WTC11 (cell line): Measurements from ENCODE around the gene PPP1CA. TPM values are rescaled to one million over a fixed set of nuclear protein-coding genes. Genes with fewer than 3 reads are reported as not detected.

Source experiments
- CREM ChIP-seq: sonication (generic); formaldehyde crosslinking; IDR thresholded peaks from 2 replicates; pipeline ENCODE4 v1.8.1; 2022; ENCODE audit warnings: mild to moderate bottlenecking, missing genetic modification reagents, moderate library complexity
- ELF4 ChIP-seq: sonication (generic); formaldehyde crosslinking; IDR thresholded peaks from 2 replicates; pipeline ENCODE4 v1.8.1; 2022; ENCODE audit warnings: low read depth, mild to moderate bottlenecking, moderate library complexity, missing genetic modification reagents
- ETV6 ChIP-seq: sonication (generic); formaldehyde crosslinking; IDR thresholded peaks from 2 replicates; pipeline ENCODE4 v1.8.1; 2022; ENCODE audit warnings: mild to moderate bottlenecking, missing genetic modification reagents
- FOXK1 ChIP-seq: sonication (generic); formaldehyde crosslinking; IDR thresholded peaks from 2 replicates; pipeline ENCODE4 v1.8.0; 2022; ENCODE audit warnings: mild to moderate bottlenecking, moderate library complexity, missing genetic modification reagents
- FOXP1 ChIP-seq: sonication (generic); formaldehyde crosslinking; IDR thresholded peaks from 2 replicates; pipeline ENCODE4 v1.8.0; 2022; ENCODE audit warnings: missing genetic modification reagents, mild to moderate bottlenecking, moderate library complexity, borderline replicate concordance
- HMGA2 ChIP-seq: fragments of 250-450 bp; sonication (Bioruptor Pico); IDR thresholded peaks from 2 replicates; pipeline ENCODE4 v1.4.0; 2021; ENCODE audit warnings: mild to moderate bottlenecking, moderate library complexity
- KAT7 ChIP-seq: sonication (generic); formaldehyde crosslinking; IDR thresholded peaks from 2 replicates; pipeline ENCODE4 v1.8.1; 2023; ENCODE audit warnings: missing genetic modification reagents, mild to moderate bottlenecking, borderline replicate concordance
- NFYB ChIP-seq: sonication (generic); formaldehyde crosslinking; conservative IDR thresholded peaks from 2 replicates; pipeline ENCODE4 v1.8.0; 2022; ENCODE audit warnings: low read depth, missing genetic modification reagents
- NR3C1 ChIP-seq: sonication (generic); formaldehyde crosslinking; conservative IDR thresholded peaks from 2 replicates; pipeline ENCODE4 v1.8.1; 2023; ENCODE audit warnings: low read depth, mild to moderate bottlenecking, missing genetic modification reagents
- RELA ChIP-seq: sonication (generic); formaldehyde crosslinking; IDR thresholded peaks from 2 replicates; pipeline ENCODE4 v1.8.1; 2022; ENCODE audit warnings: missing genetic modification reagents, mild to moderate bottlenecking, borderline replicate concordance
- RORB ChIP-seq: fragments of 250-450 bp; sonication (Bioruptor Pico); IDR thresholded peaks from 2 replicates; pipeline ENCODE4 v1.9.0; 2021; ENCODE audit warnings: mild to moderate bottlenecking
- TCF7 ChIP-seq: sonication (generic); formaldehyde crosslinking; IDR thresholded peaks from 2 replicates; pipeline ENCODE4 v1.8.0; 2022; ENCODE audit warnings: mild to moderate bottlenecking, low read depth, missing genetic modification reagents, moderate library complexity
- ZNF396 ChIP-seq: fragments of 250-450 bp; sonication (Bioruptor Pico); IDR thresholded peaks from 2 replicates; pipeline ENCODE4 v1.8.0; 2021; ENCODE audit warnings: mild to moderate bottlenecking, moderate library complexity, borderline replicate concordance
- ZNF416 ChIP-seq: fragments of 250-450 bp; sonication (Bioruptor Pico); IDR thresholded peaks from 2 replicates; pipeline ENCODE4 v1.9.0; 2021; ENCODE audit warnings: mild to moderate bottlenecking, inconsistent platforms
- total RNA-seq: library from RNA; stranded (reverse); gene quantifications from 3 replicates; pipeline ENCODE4 v1.2.3, GENCODE V29; 2021
- TF ChIP-seq, protein P1 (sequence below): sonication (generic); formaldehyde crosslinking; IDR thresholded peaks from 2 replicates; pipeline ENCODE4 v1.8.1; 2022; ENCODE audit warnings: low read depth, mild to moderate bottlenecking, moderate library complexity, missing genetic modification reagents, borderline replicate concordance
- TF ChIP-seq, protein P2 (sequence below): fragments of 250-450 bp; sonication (Bioruptor Pico); IDR thresholded peaks from 2 replicates; pipeline ENCODE4 v2.1.2; 2022; ENCODE audit warnings: mild to moderate bottlenecking, moderate library complexity
- TF ChIP-seq, protein P3 (sequence below): sonication (generic); formaldehyde crosslinking; IDR thresholded peaks from 2 replicates; pipeline ENCODE4 v1.8.1; 2022; ENCODE audit warnings: mild to moderate bottlenecking, moderate library complexity, missing genetic modification reagents
- TF ChIP-seq, protein P4 (sequence below): fragments of 250-450 bp; sonication (Bioruptor Pico); IDR thresholded peaks from 2 replicates; pipeline ENCODE4 v1.9.0; 2021; ENCODE audit warnings: mild to moderate bottlenecking, borderline replicate concordance
- TF ChIP-seq, protein P5 (sequence below): sonication (generic); formaldehyde crosslinking; conservative IDR thresholded peaks from 2 replicates; pipeline ENCODE4 v1.8.1; 2022; ENCODE audit warnings: mild to moderate bottlenecking, missing genetic modification reagents
- TF ChIP-seq, protein P6 (sequence below): sonication (generic); formaldehyde crosslinking; IDR thresholded peaks from 2 replicates; pipeline ENCODE4 v1.8.1; 2023; ENCODE audit warnings: mild to moderate bottlenecking, missing genetic modification reagents, moderate library complexity
- TF ChIP-seq, protein P7 (sequence below): sonication (generic); formaldehyde crosslinking; IDR thresholded peaks from 2 replicates; pipeline ENCODE4 v1.8.1; 2022; ENCODE audit warnings: low read depth, missing genetic modification reagents, borderline replicate concordance
- TF ChIP-seq, protein P8 (sequence below): sonication (generic); formaldehyde crosslinking; IDR thresholded peaks from 2 replicates; pipeline ENCODE4 v1.8.0; 2023; ENCODE audit warnings: missing genetic modification reagents, mild to moderate bottlenecking, borderline replicate concordance

The PPP1CA gene
- total RNA-seq, 1 experiment from 2014 or later = 220 TPM

DNA sequence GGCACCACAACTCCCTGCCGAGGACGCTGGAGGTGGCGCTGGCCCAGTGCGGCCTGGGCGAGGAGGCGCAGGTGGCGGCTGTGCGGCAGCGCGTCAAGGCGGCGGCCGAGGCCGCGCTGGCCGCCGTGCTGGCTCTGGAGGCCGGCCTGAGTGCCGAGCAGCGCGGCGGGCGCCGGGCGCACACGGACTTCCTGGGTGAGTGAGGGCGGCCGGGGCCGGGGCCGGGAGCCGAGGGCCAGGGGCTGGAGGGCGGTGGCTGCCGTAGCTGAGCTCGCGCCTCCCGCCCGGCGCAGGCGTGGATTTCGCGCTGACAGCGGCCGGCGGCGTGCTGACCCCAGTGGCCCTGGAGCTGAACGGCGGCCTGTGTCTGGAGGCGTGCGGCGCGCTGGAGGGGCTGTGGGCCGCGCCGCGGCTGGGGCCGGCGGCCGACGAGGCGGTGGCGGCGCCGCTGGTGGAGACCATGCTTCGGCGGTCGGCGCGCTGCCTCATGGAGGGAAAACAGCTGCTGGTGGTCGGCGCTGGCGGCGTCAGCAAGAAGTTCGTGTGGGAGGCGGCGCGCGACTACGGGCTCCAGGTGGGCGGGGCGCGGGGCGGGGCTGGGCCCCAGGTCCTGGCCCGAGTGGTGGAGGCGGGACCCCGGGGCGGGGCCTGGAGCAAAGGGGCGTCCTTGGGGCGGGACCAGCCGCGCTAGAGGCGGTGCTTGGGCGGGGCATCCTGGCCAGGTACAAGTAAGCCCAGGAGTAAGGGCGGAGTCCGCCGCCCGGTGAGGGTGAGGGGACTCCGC is 19.2 kb upstream of the PPP1CA start (continued):
- TF ChIP-seq, protein P1, sequence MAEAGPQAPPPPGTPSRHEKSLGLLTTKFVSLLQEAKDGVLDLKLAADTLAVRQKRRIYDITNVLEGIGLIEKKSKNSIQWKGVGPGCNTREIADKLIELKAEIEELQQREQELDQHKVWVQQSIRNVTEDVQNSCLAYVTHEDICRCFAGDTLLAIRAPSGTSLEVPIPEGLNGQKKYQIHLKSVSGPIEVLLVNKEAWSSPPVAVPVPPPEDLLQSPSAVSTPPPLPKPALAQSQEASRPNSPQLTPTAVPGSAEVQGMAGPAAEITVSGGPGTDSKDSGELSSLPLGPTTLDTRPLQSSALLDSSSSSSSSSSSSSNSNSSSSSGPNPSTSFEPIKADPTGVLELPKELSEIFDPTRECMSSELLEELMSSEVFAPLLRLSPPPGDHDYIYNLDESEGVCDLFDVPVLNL (CRISPR knock-in tag) = no peak
- TF ChIP-seq ELF4 (no peak), ZNF416 (CRISPR knock-in tag) (no peak), CREM (CRISPR knock-in tag) (peak; percentile 74; the same call in 1 of the 2 replicates), FOXK1 (CRISPR knock-in tag) (peak; percentile 51; the same call in 1 of the 2 replicates), HMGA2 (CRISPR knock-in tag) (no peak), RORB (CRISPR knock-in tag) (no peak), NR3C1 (peak; percentile 85; the same call in 1 of the 2 replicates), KAT7 (CRISPR knock-in tag) (no peak), ZNF396 (CRISPR knock-in tag) (no peak), NFYB (CRISPR knock-in tag) (no peak), TCF7 (CRISPR knock-in tag) (no peak; the same call in 1 of the 2 replicates), FOXP1 (CRISPR knock-in tag) (no peak), RELA (peak; percentile 30; the same call in 1 of the 2 replicates), ETV6 (CRISPR knock-in tag) (peak; percentile 89; the same call in 1 of the 2 replicates)
- TF ChIP-seq, protein P2, sequence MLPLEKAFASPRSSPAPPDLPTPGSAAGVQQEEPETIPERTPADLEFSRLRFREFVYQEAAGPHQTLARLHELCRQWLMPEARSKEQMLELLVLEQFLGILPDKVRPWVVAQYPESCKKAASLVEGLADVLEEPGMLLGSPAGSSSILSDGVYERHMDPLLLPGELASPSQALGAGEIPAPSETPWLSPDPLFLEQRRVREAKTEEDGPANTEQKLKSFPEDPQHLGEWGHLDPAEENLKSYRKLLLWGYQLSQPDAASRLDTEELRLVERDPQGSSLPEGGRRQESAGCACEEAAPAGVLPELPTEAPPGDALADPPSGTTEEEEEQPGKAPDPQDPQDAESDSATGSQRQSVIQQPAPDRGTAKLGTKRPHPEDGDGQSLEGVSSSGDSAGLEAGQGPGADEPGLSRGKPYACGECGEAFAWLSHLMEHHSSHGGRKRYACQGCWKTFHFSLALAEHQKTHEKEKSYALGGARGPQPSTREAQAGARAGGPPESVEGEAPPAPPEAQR (CRISPR knock-in tag) = no peak
- TF ChIP-seq, protein P3, sequence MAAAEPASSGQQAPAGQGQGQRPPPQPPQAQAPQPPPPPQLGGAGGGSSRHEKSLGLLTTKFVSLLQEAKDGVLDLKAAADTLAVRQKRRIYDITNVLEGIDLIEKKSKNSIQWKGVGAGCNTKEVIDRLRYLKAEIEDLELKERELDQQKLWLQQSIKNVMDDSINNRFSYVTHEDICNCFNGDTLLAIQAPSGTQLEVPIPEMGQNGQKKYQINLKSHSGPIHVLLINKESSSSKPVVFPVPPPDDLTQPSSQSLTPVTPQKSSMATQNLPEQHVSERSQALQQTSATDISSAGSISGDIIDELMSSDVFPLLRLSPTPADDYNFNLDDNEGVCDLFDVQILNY (CRISPR knock-in tag) = peak; percentile 92
- TF ChIP-seq, protein P4, sequence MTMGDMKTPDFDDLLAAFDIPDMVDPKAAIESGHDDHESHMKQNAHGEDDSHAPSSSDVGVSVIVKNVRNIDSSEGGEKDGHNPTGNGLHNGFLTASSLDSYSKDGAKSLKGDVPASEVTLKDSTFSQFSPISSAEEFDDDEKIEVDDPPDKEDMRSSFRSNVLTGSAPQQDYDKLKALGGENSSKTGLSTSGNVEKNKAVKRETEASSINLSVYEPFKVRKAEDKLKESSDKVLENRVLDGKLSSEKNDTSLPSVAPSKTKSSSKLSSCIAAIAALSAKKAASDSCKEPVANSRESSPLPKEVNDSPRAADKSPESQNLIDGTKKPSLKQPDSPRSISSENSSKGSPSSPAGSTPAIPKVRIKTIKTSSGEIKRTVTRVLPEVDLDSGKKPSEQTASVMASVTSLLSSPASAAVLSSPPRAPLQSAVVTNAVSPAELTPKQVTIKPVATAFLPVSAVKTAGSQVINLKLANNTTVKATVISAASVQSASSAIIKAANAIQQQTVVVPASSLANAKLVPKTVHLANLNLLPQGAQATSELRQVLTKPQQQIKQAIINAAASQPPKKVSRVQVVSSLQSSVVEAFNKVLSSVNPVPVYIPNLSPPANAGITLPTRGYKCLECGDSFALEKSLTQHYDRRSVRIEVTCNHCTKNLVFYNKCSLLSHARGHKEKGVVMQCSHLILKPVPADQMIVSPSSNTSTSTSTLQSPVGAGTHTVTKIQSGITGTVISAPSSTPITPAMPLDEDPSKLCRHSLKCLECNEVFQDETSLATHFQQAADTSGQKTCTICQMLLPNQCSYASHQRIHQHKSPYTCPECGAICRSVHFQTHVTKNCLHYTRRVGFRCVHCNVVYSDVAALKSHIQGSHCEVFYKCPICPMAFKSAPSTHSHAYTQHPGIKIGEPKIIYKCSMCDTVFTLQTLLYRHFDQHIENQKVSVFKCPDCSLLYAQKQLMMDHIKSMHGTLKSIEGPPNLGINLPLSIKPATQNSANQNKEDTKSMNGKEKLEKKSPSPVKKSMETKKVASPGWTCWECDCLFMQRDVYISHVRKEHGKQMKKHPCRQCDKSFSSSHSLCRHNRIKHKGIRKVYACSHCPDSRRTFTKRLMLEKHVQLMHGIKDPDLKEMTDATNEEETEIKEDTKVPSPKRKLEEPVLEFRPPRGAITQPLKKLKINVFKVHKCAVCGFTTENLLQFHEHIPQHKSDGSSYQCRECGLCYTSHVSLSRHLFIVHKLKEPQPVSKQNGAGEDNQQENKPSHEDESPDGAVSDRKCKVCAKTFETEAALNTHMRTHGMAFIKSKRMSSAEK (CRISPR knock-in tag) = no peak
- TF ChIP-seq, protein P5, sequence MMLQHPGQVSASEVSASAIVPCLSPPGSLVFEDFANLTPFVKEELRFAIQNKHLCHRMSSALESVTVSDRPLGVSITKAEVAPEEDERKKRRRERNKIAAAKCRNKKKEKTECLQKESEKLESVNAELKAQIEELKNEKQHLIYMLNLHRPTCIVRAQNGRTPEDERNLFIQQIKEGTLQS (CRISPR knock-in tag) = no peak
- TF ChIP-seq, protein P6, sequence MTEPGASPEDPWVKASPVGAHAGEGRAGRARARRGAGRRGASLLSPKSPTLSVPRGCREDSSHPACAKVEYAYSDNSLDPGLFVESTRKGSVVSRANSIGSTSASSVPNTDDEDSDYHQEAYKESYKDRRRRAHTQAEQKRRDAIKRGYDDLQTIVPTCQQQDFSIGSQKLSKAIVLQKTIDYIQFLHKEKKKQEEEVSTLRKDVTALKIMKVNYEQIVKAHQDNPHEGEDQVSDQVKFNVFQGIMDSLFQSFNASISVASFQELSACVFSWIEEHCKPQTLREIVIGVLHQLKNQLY (CRISPR knock-in tag) = no peak
- TF ChIP-seq, protein P7, sequence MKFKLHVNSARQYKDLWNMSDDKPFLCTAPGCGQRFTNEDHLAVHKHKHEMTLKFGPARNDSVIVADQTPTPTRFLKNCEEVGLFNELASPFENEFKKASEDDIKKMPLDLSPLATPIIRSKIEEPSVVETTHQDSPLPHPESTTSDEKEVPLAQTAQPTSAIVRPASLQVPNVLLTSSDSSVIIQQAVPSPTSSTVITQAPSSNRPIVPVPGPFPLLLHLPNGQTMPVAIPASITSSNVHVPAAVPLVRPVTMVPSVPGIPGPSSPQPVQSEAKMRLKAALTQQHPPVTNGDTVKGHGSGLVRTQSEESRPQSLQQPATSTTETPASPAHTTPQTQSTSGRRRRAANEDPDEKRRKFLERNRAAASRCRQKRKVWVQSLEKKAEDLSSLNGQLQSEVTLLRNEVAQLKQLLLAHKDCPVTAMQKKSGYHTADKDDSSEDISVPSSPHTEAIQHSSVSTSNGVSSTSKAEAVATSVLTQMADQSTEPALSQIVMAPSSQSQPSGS (CRISPR knock-in tag) = no peak
- TF ChIP-seq, protein P8, sequence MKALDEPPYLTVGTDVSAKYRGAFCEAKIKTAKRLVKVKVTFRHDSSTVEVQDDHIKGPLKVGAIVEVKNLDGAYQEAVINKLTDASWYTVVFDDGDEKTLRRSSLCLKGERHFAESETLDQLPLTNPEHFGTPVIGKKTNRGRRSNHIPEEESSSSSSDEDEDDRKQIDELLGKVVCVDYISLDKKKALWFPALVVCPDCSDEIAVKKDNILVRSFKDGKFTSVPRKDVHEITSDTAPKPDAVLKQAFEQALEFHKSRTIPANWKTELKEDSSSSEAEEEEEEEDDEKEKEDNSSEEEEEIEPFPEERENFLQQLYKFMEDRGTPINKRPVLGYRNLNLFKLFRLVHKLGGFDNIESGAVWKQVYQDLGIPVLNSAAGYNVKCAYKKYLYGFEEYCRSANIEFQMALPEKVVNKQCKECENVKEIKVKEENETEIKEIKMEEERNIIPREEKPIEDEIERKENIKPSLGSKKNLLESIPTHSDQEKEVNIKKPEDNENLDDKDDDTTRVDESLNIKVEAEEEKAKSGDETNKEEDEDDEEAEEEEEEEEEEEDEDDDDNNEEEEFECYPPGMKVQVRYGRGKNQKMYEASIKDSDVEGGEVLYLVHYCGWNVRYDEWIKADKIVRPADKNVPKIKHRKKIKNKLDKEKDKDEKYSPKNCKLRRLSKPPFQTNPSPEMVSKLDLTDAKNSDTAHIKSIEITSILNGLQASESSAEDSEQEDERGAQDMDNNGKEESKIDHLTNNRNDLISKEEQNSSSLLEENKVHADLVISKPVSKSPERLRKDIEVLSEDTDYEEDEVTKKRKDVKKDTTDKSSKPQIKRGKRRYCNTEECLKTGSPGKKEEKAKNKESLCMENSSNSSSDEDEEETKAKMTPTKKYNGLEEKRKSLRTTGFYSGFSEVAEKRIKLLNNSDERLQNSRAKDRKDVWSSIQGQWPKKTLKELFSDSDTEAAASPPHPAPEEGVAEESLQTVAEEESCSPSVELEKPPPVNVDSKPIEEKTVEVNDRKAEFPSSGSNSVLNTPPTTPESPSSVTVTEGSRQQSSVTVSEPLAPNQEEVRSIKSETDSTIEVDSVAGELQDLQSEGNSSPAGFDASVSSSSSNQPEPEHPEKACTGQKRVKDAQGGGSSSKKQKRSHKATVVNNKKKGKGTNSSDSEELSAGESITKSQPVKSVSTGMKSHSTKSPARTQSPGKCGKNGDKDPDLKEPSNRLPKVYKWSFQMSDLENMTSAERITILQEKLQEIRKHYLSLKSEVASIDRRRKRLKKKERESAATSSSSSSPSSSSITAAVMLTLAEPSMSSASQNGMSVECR = no peak
